IMR-90 (cell line): ENCODE data around the gene PAQR4. TPM values are rescaled to one million over a fixed set of nuclear protein-coding genes. Genes with fewer than 3 reads are reported as not detected.

ENCODE experiments used
- ATAC-seq: fragments of 200-7000 bp; cut with Tn5 transposase; 2 replicates; pipeline ENCODE4 v1.9.1; 2020; ENCODE audit warnings: low read depth, mild to moderate bottlenecking, moderate library complexity
- Bru-seq: library from RNA; stranded (reverse); fragments of 400-500 nt; gene quantifications from one replicate; lab custom pipeline; 2021; lab: Mats Ljungman, UMichigan
- BruChase-seq, 2 experiments: library from RNA; stranded (reverse); fragments of 400-500 nt; gene quantifications; one replicate each; lab custom pipeline; 2021; lab: Mats Ljungman, UMichigan
- BruUV-seq: library from RNA; stranded (reverse); fragments of 400-500 nt; replicated peaks from 2 replicates; lab custom pipeline; 2021; lab: Mats Ljungman, UMichigan
- CTCF ChIA-PET: fragments of 300-600 bp; formaldehyde crosslinking; extraction: SDS; loops from one replicate; lab custom pipeline; 2021; ENCODE audit warnings: antibody characterized with exemption; lab: Yijun Ruan, JAX
- POLR2A ChIA-PET: fragments of 300-600 bp; sonication (Branson Sonifier 250); formaldehyde crosslinking; loops from one replicate; lab custom pipeline; 2022; ENCODE audit warnings: antibody characterized with exemption; ENCODE audit not compliant: unreplicated experiment; lab: Charles Lee
- DNase-seq: peaks from one replicate; pipeline ENCODE4 v3.0.0; 2013
- H2AFZ ChIP-seq: replicated peaks from 2 replicates; pipeline ENCODE3; 2013; ENCODE audit warnings: low read length, mild to moderate bottlenecking; ENCODE audit not compliant: poor library complexity
- H2AK5ac ChIP-seq: 2 replicates; pipeline ENCODE4 v1.6.1; 2013; ENCODE audit warnings: low read depth, low read length, inconsistent platforms
- H2AK9ac ChIP-seq: replicated peaks from 2 replicates; pipeline ENCODE3; 2013; ENCODE audit warnings: mild to moderate bottlenecking, low read depth, low read length, moderate library complexity; ENCODE audit not compliant: poor library complexity
- H2BK120ac ChIP-seq: 2 replicates; pipeline ENCODE4 v1.6.1; 2013; ENCODE audit warnings: low read depth, low read length, inconsistent platforms
- H2BK15ac ChIP-seq: 3 replicates; pipeline ENCODE4 v1.6.1; 2013; ENCODE audit warnings: low read depth, low read length, inconsistent platforms
- H2BK20ac ChIP-seq: 2 replicates; pipeline ENCODE4 v1.6.1; 2013; ENCODE audit warnings: low read depth, mild to moderate bottlenecking, inconsistent platforms, low read length, moderate library complexity
- H2BK5ac ChIP-seq: 2 replicates; pipeline ENCODE4 v1.6.1; 2013; ENCODE audit warnings: mild to moderate bottlenecking, low read depth, low read length, inconsistent platforms; ENCODE audit not compliant: poor library complexity, severe bottlenecking
- H3K14ac ChIP-seq: replicated peaks from 2 replicates; pipeline ENCODE4 v1.6.1; 2013; ENCODE audit warnings: low read depth, low read length, inconsistent platforms
- H3K18ac ChIP-seq: 2 replicates; pipeline ENCODE4 v1.6.1; 2013; ENCODE audit warnings: low read depth, low read length, control low read depth
- H3K23ac ChIP-seq: 2 replicates; pipeline ENCODE4 v1.6.1; 2013; ENCODE audit warnings: low read depth, low read length, inconsistent platforms
- H3K27ac ChIP-seq: 2 replicates; pipeline ENCODE4 v1.5.1; 2013; ENCODE audit warnings: mild to moderate bottlenecking, control low read depth, low read length; ENCODE audit not compliant: insufficient read depth
- H3K27me3 ChIP-seq: 2 replicates; pipeline ENCODE4 v1.6.1; 2013; ENCODE audit warnings: low read length; ENCODE audit not compliant: control insufficient read depth, insufficient read depth
- H3K36me3 ChIP-seq: 2 replicates; pipeline ENCODE4 v1.6.1; 2013; ENCODE audit warnings: low read length, mixed read lengths; ENCODE audit not compliant: control insufficient read depth, insufficient read depth
- H3K4ac ChIP-seq: 2 replicates; pipeline ENCODE4 v1.6.1; 2013; ENCODE audit warnings: low read depth, low read length, inconsistent platforms
- H3K4me1 ChIP-seq: 2 replicates; pipeline ENCODE4 v1.6.1; 2013; ENCODE audit warnings: low read length, mixed read lengths; ENCODE audit not compliant: control insufficient read depth, insufficient read depth
- H3K4me2 ChIP-seq: 2 replicates; pipeline ENCODE4 v1.6.1; 2013; ENCODE audit warnings: low read depth, mild to moderate bottlenecking, control low read depth, low read length, moderate library complexity
- H3K4me3 ChIP-seq: 2 replicates; pipeline ENCODE4 v1.5.1; 2013; ENCODE audit warnings: low read depth, mild to moderate bottlenecking, control low read depth, low read length, moderate library complexity; ENCODE audit not compliant: insufficient read depth
- H3K56ac ChIP-seq: 2 replicates; pipeline ENCODE4 v1.6.1; 2013; ENCODE audit warnings: low read length, inconsistent platforms; ENCODE audit not compliant: insufficient read depth; ENCODE audit errors: extremely low read depth
- H3K79me1 ChIP-seq, 2 experiments: 2 replicates each; pipeline ENCODE4 v1.6.1; 2013; ENCODE audit warnings: low read length in 2 of 2, inconsistent platforms in 1 of 2, low read depth in 1 of 2
- H3K9ac ChIP-seq: 2 replicates; pipeline ENCODE4 v1.6.1; 2013; ENCODE audit warnings: low read depth, low read length, control low read depth
- H3K9me1 ChIP-seq: 2 replicates; pipeline ENCODE4 v1.6.1; 2013; ENCODE audit warnings: low read length, inconsistent platforms; ENCODE audit not compliant: insufficient read depth
- H3K9me3 ChIP-seq: 2 replicates; pipeline ENCODE4 v1.6.1; 2013; ENCODE audit warnings: low read length; ENCODE audit not compliant: control insufficient read depth, insufficient read depth
- H4K20me1 ChIP-seq: 2 replicates; pipeline ENCODE4 v1.6.1; 2013; ENCODE audit warnings: low read length, inconsistent platforms; ENCODE audit not compliant: insufficient read depth
- H4K5ac ChIP-seq: 2 replicates; pipeline ENCODE4 v1.6.1; 2013; ENCODE audit warnings: mild to moderate bottlenecking, low read depth, low read length, control low read depth
- H4K8ac ChIP-seq, 2 experiments: 2 replicates each; pipeline ENCODE4 v1.6.1; 2013; ENCODE audit warnings: low read depth in 2 of 2, low read length in 2 of 2, control low read depth in 1 of 2, inconsistent platforms in 1 of 2
- H4K91ac ChIP-seq: 2 replicates; pipeline ENCODE4 v1.6.1; 2013; ENCODE audit warnings: low read depth, low read length, inconsistent platforms; ENCODE audit not compliant: insufficient read depth
- MAZ ChIP-seq: IDR thresholded peaks from 2 replicates; pipeline ENCODE4 v1.6.1; 2012; ENCODE audit warnings: low read depth, mild to moderate bottlenecking, low read length, improper control_type of control experiment, moderate library complexity, borderline replicate concordance
- MXI1 ChIP-seq: IDR thresholded peaks from 2 replicates; pipeline ENCODE4 v1.6.1; 2012; ENCODE audit warnings: low read depth, mild to moderate bottlenecking, low read length, moderate library complexity, borderline replicate concordance
- WGBS, 2 experiments: methylation state at CpG; one replicate each; pipeline versions ENCODE4 v1.1.5 to v1.1.7; 2013; ENCODE audit warnings: missing lambda C conversion rate in 2 of 2; ENCODE audit not compliant: insufficient read length in 1 of 2; ENCODE audit errors: extremely low coverage in 2 of 2; 5-methylcytosine and 5-hydroxymethylcytosine counted together
- dilution Hi-C: fragments of 300-500 bp; cut with HindIII; formaldehyde crosslinking; loops from one replicate; pipeline ENCODE4 v1.14.3; 2018; ENCODE audit warnings: low sequenced_read_pairs; ENCODE audit not compliant: unreplicated experiment
- in situ Hi-C: fragments of 300-500 bp; cut with MboI; formaldehyde crosslinking; loops from 3 replicates; pipeline ENCODE4 v1.14.3; 2019; ENCODE audit warnings: low sequenced_read_pairs, inconsistent platforms, mixed read lengths
- intact Hi-C: fragments of 100-400 bp; cut with micrococcal nuclease; formaldehyde crosslinking; loops from 2 replicates; pipeline ENCODE4 v1.10.0; 2022
- long read RNA-seq: library from polyadenylated mRNA; unstranded; transcript quantifications from one replicate; pipeline ENCODE4 v2.0.0, GENCODE V29; 2021; ENCODE audit not compliant: unreplicated experiment
- polyA plus RNA-seq, 3 experiments: library from polyadenylated mRNA; depleted of rRNA; stranded (reverse); fragments of >200 nt; gene quantifications; 2 replicates each; pipeline ENCODE4 v1.2.3, GENCODE V29; 2012; ENCODE audit warnings: low replicate concordance in 1 of 3
- total RNA-seq: library from RNA; depleted of rRNA; stranded (reverse); fragments of >200 nt; gene quantifications from 2 replicates; pipeline ENCODE4 v1.2.3, GENCODE V29; 2012; rRNA removed
- TF ChIP-seq, protein P1 (sequence below): conservative IDR thresholded peaks from 2 replicates; pipeline ENCODE4 v1.5.1; 2012; ENCODE audit warnings: mild to moderate bottlenecking, low read depth, low read length, improper control_type of control experiment

The PAQR4 gene
- 2.2 TPM in 2 replicates for total RNA-seq
- 10.0 and 10.1 TPM in 2 replicates for polyA plus RNA-seq (2012; rRNA removed)
- polyA plus RNA-seq (2012; cell fraction: cytosol; rRNA removed): 8.9 and 10.0 TPM in 2 replicates
- polyA plus RNA-seq (2012; cell fraction: nucleus; rRNA removed; ENCODE audit: low replicate concordance): 7.4 and 19.4 TPM in 2 replicates
- Bru-seq, nascent RNA: percentile 25 among the genes with signal in this experiment
- percentile 35 among the genes with signal in this experiment for BruChase-seq, experiment 1, labeled RNA remaining after a 6-hour chase
- BruChase-seq, experiment 2, labeled RNA remaining after a 2-hour chase: percentile 36 among the genes with signal in this experiment
- long read RNA-seq, transcript PAQR4-204 (2 exons, 869 nt): major isoform, 5 of 13 reads
- long read RNA-seq, partial matches to known transcripts: 0 of 13 reads
- long read RNA-seq, other reads (novel, unspliced or antisense): 4 of 13 reads

- Histone ChIP-seq H2BK15ac (no peak within 1 kb of the TSS), H3K27ac (peak within 1 kb of the TSS; percentile 17; the same call in 1 of the 2 replicates), H3K27me3 (peaks cover 30% of the 10 kb centered on the region), H2AFZ (peak within 1 kb of the TSS; percentile 97), H3K56ac (peak within 1 kb of the TSS; percentile 17; the same call in 1 of the 2 replicates), H3K9me3 (no peaks in the 10 kb centered on the region), H3K4me3 (peak within 1 kb of the TSS; percentile 72), H2BK20ac (no peak within 1 kb of the TSS), H3K36me3 (peaks cover 2% of the 10 kb centered on the region; the same call in 1 of the 2 replicates), H3K9ac (peak within 1 kb of the TSS; percentile 55; the same call in 1 of the 2 replicates), H3K9me1 (peaks cover 17% of the 10 kb centered on the region), H3K4me1 (peaks cover 4% of the 10 kb centered on the region; the same call in 1 of the 2 replicates), H3K4ac (no peak within 1 kb of the TSS; the same call in 1 of the 2 replicates), H3K18ac (no peak within 1 kb of the TSS), H4K5ac (no peak within 1 kb of the TSS), H4K20me1 (peaks cover 31% of the 10 kb centered on the region), H4K8ac (no peak within 1 kb of the TSS), H2AK9ac (peak within 1 kb of the TSS; percentile 93), H4K91ac (no peak within 1 kb of the TSS; the same call in 1 of the 2 replicates), H2BK120ac (no peak within 1 kb of the TSS), H2BK5ac (no peak within 1 kb of the TSS), H3K23ac (peak within 1 kb of the TSS; percentile 56; the same call in 1 of the 2 replicates), H3K14ac (no peak within 1 kb of the TSS; the same call in 1 of the 2 replicates), H2AK5ac (peak within 1 kb of the TSS; percentile 50; the same call in 1 of the 2 replicates), H3K79me1 (peaks cover 5 to 23% of the 10 kb centered on the region in 2 experiments; a peak in 3 of 4 replicates), H3K4me2 (peak within 1 kb of the TSS; percentile 89)
- DNase-seq: peak; percentile 81
- dilution Hi-C loops (no loop called here), intact Hi-C loops (no loop called here), in situ Hi-C loops (no loop called here)
- ChIA-PET POLR2A (no interaction called here), CTCF (interaction anchor here (0.9 to 1.0 kb wide), 2 partner anchors 16 to 85 kb away, joined by 3 read pairs; partner anchors contain the start of gene FLYWCH2)
- TF ChIP-seq MAZ: 0 out of 2 replicates have a peak, but pooled peaks have one; percentile 16
- peak; percentile 74; the same call in 1 of the 2 replicates for TF ChIP-seq MXI1
- TF ChIP-seq, protein P1, sequence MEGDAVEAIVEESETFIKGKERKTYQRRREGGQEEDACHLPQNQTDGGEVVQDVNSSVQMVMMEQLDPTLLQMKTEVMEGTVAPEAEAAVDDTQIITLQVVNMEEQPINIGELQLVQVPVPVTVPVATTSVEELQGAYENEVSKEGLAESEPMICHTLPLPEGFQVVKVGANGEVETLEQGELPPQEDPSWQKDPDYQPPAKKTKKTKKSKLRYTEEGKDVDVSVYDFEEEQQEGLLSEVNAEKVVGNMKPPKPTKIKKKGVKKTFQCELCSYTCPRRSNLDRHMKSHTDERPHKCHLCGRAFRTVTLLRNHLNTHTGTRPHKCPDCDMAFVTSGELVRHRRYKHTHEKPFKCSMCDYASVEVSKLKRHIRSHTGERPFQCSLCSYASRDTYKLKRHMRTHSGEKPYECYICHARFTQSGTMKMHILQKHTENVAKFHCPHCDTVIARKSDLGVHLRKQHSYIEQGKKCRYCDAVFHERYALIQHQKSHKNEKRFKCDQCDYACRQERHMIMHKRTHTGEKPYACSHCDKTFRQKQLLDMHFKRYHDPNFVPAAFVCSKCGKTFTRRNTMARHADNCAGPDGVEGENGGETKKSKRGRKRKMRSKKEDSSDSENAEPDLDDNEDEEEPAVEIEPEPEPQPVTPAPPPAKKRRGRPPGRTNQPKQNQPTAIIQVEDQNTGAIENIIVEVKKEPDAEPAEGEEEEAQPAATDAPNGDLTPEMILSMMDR: no peak
- BruUV-seq: no TSS peak
- peak; percentile 92 for ATAC-seq
- 5% methylated on average over 74 of the region's 98 CpGs; no CpG with 5 or more reads in 1 of the 2 experiments for WGBS, 2 experiments
Observed at GRCh38 chr16:2968738-2969544, at the start of gene PAQR4. TSS of gene PAQR4 (plus strand) at chr16:2969348. CDS start at chr16:2969675, 327 bp downstream.
